Fibroblast of skin of right quadriceps (primary cell): Measurements from ENCODE around the gene TMPRSS4.

Experiments used
- DNase-seq: peaks from one replicate; pipeline ENCODE4 v3.0.0-alpha.2; 2013

TMPRSS4 gene

DNA sequence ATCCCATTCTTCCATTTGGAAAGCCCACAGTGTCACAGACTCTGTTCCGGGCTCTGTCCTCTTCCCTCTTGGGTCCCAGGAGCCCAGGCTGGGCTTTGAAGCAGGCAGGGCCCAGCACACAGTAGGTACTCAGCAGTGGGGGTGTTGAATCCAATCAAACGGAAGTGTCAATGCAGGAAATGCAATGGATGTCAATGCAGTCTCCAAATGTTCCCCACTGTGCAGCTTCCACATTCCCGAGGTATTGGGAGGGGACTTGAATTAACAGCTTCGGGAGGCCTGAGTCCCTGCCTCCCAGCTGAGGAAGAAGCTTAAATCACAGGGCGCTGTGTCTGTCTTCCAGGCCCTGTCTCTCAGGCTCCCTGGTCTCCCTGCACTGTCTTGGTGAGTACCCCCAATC, 31.6 kb downstream of the TMPRSS4 start:
- DNase-seq = no peak

- DNase-seq = no peak
Observed at GRCh38 chr11:118109231-118109630, 32.4 kb downstream of the TMPRSS4 start.

GRCh38 chr11:118111019-118111743, 34.3 kb downstream of the TMPRSS4 start:
- DNase-seq = no peak

GRCh38 chr11:118111744-118112035, 34.8 kb downstream of the TMPRSS4 start:
- no peak for DNase-seq

DNA sequence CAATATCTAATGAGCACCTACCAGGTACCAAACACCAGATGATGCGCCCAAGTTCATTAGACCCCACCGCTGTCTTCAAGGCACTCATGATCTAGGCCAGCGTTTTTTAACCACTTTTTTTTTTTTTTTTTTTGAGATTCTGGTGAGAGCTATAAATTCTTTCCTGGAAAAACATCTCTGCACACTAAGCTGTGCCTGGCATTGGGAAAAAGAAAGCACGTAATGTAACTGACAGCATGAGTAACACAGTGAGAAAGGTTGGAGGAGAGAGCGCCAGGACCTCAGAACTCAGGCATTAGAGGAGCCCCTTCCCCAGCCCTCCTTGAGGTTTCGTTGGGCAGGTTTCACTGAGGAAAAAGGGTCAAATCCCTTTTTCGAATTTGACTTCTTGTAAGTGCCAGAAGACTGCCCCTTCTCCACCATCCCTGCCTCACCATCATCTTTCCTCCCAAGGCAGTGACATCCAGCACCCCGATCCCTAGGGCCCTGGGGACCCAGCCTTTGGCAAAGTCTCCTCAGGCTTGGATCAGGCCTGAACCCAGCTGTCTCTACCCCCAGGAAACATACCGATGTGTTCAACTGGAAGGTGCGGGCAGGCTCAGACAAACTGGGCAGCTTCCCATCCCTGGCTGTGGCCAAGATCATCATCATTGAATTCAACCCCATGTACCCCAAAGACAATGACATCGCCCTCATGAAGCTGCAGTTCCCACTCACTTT, 36.0 kb downstream of the TMPRSS4 start:
- no peak for DNase-seq

- no peak for DNase-seq
Observed at GRCh38 chr11:118114266-118114665, 37.4 kb downstream of the TMPRSS4 start.

GRCh38 chr11:118115048-118115447, 38.2 kb downstream of the TMPRSS4 start:
- no peak for DNase-seq

DNA sequence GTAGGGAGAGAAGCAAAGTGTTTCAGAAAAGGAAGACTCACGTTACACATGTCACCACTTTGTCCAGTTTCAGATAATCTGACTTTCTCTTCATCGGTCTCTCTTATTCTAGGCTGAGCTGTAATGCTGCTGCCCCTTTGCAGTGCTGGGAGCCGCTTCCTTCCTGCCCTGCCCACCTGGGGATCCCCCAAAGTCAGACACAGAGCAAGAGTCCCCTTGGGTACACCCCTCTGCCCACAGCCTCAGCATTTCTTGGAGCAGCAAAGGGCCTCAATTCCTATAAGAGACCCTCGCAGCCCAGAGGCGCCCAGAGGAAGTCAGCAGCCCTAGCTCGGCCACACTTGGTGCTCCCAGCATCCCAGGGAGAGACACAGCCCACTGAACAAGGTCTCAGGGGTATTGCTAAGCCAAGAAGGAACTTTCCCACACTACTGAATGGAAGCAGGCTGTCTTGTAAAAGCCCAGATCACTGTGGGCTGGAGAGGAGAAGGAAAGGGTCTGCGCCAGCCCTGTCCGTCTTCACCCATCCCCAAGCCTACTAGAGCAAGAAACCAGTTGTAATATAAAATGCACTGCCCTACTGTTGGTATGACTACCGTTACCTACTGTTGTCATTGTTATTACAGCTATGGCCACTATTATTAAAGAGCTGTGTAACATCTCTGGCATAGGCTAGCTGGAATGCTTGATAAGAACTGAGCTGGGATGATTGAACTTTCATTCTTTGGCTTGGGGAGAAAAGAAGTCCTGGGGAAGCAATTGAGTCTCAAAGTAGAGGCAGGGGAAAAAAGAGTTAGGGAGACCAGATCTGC, 41.1 kb downstream of the TMPRSS4 start:
- DNase-seq = no peak

GRCh38 chr11:118120793-118121192, 43.9 kb downstream of the TMPRSS4 start:
- DNase-seq = no peak

GRCh38 chr11:118124929-118125535, 48.2 kb downstream of the TMPRSS4 start:
- no peak for DNase-seq

DNA sequence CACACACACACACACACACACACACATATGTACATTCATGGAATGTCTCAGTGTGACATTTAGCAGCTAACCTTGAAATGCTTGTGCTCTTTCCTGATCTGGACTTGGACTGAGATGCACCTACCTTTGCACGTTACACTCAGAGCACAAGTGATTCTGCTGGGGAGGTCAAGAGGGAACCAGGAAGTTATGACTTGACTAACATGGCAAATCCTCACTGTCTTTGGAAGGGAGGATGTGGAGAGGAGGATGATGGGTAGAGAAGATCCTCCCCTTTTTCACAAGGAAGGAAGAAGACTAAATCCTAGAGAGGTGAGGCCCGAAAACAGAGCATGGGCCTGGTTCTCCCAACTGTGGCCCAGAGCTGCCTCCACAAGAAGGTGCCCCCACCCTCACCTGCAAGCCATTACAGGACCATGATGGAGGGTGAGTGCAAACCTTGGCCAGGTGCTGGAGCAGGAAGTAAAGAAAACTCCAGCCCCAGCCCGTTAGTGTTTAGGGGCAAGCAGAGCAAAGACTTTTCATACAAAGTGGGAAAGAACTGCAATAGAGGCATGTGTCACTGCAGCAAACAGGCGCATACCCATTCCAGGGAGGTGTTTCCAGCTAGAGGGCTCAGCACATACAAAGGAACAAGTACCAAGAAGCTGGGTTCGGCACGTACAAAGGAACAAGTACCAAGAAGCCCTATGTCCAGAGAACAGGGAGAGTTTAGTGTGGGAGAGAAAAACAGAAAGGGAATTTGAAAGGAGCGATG, 49.4 kb downstream of the TMPRSS4 start:
- no peak for DNase-seq

DNA sequence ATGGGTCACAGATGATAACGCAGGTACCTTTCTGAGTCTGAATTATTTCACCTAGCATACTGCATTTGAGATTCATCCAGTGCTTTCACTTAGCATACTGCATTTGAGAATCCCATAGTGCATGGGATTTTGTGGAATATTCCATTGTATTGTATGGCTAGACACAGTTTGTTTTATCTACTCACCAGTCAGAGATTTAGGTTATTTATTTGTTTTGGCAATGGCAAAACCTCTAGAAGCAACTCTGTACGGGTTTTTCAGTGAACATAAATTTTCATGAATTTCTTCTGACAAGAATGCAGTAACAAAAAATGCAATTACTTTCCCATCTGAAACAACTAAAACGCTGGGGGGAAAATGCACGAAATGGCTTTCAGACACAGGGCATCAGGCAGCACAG, 51.4 kb downstream of the TMPRSS4 start:
- DNase-seq = no peak

- no peak for DNase-seq
Observed at GRCh38 chr11:118128721-118129470, 52.0 kb downstream of the TMPRSS4 start.

DNA sequence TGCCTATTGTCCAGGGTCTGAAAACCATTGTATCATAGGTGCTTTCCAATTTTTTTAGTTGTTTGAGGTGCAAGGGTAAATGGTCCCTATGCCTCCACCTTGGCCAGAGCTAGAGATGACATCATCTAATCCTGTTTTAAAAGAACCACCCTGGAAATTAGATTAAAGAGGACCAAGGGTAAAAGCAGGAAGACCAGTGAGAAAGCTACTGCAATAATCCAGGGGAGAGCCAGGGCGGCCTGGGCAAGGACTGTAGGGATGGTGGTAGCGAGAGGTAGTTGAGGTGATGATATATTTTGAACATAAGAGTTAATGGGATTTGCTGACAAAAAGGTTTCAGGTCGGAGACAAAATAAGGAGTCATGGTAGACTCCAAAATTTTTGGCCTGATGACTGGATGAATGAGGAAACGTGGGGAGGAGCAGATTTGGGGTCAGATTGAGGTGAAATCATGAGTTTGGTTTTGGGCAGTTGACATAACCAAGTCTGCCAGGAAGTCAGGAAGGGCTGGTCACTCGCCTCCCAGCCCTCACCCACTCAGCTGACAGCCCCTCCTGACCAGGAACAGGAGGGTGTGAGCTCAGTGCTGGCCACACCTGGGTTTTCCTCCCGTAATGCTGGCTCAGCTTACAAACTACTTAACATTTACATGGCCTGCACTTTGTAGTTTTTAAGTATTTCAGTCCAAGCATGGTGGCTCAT, 52.7 kb downstream of the TMPRSS4 start:
- DNase-seq = no peak

GRCh38 chr11:118132385-118133151, 55.7 kb downstream of the TMPRSS4 start:
- DNase-seq = no peak

DNA sequence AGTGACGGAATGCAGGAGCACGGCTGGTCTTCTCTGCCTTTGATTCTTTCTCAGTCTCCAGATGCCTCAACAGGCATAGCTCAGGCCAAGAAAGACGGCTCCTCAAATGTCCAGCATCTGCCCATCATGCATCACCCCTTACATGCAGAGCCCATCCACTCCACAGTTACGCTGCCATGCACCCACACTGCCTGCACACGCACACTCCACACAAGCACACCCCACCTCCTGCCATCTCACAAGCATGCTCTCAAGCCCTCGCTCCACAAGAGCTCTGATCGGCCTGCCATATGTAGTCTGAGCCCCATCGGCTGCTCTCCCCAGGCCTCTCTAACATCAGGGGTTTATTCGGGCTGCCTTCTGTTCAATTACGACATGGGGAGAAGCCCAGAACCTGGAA, 56.9 kb downstream of the TMPRSS4 start:
- no peak for DNase-seq

DNA sequence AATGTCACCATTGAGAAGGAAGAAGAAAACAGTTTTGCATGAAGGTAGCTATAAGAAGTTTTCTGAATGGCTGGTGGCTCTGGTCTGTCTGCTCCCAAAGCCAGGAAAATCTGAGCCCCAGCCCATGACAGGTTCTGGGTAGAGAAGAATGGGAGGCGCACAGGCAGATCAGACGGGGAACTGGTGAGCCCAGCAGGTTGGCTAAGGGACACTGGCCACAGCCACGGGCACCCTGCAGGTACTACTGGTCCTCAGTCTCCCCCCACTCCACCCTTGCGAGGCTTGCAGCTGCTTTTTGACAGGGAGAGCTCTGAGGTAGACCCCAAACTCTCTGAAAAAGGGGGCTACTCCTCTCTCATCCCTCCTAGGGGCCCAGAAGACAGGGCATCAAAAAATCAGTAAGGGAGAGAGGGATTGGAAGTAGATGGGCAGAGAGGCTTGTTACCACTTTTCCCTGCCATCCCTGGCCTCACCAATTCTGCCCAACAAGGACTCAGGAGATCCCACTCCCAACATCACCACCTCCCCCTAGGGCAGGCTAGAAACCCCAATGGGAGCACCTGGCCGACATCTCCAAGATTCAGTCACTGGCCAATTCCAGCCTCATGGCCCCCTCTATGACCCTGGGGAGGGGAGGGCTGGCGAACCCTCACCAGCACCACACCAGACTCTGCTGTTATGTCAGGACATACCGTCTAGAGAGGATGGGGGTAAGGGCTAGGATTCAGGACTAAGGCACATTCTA, 58.3 kb downstream of the TMPRSS4 start:
- no peak for DNase-seq

DNA sequence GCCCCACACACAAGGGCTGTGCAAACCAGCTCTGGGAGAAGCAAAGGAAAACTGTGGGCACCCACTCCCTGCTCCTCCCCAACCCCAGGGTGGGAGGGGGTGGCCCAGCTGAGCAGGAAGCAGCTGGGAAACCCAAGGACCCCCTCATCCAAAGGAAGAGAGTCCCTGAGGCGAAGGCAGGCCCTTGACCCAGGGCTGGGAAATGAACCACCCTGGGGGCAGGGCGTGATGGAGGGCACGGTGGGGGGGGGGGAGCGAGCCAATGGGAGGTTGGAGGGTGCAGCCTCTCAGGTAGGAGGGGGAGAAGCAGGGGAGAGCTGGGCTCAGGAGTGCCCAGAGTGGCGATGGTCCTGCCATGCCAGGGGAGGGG, 58.9 kb downstream of the TMPRSS4 start:
- no peak for DNase-seq

DNA sequence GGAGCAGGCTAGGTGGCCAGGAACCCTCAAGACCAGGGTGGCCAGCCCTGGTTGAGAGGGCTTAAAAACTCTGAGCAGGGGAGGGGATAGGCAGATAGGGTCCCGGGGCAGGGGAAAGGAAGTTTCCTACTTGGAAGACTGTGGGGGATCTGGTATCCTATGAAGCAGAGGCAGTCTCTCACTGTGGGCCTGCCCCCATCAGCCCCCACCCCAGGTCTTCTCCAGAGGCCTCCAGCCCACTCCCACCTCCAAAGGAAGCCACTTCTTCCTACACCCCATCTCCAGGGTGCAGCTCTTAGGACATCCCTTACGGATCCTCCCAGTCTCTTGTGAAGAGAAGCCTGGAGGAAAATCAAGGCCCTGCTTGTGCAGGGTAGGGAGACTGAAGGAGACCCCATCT, 59.5 kb downstream of the TMPRSS4 start:
- DNase-seq = no peak

- DNase-seq = no peak
Observed at GRCh38 chr11:118136801-118137200, 59.9 kb downstream of the TMPRSS4 start.
